Measurements from ENCODE around the gene DAP.

DAP gene

DNA sequence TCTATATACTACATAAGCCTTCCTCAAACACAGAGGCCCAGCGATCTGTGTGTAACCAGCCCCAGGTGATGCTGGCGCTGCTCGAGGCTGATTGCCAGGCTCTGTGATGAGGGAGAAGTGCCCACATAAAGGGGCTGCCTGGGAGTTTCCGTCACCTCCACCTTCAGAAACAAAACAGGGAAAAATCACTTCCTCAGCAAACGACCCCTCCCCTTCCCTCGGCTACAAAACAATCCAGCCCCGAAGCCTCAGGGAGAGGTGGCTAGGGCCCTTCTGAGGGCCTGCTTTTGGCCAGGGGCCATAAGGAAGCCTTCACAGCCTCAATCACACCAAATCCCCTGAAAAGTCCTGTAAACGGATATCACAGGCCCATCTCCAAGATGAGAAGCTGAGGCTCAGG lies 51.1 kb downstream of the DAP start:
- no peak for DNase-seq (ENCODE audit: low spot score)

DNA sequence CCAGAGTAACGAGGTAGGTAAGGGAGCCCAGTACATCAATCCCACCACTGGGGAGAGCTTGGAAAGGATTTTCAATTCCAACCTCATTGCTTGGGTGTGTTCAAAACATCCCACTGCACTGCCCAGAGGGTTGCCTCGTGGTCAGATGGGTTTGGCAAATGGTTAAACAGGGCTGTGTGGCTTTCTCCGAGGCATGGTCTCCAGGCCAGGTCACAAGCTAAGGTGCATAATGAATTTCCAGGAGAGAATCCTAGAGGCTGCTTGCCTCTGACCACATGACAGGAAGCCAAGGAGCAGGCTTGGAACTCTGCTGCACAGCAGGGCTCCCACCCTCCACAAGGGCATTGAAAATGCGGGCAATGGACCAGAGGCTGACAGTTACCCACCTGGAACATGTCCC lies 51.6 kb downstream of the DAP start:
- no peak for DNase-seq (ENCODE audit: low spot score)

DNA sequence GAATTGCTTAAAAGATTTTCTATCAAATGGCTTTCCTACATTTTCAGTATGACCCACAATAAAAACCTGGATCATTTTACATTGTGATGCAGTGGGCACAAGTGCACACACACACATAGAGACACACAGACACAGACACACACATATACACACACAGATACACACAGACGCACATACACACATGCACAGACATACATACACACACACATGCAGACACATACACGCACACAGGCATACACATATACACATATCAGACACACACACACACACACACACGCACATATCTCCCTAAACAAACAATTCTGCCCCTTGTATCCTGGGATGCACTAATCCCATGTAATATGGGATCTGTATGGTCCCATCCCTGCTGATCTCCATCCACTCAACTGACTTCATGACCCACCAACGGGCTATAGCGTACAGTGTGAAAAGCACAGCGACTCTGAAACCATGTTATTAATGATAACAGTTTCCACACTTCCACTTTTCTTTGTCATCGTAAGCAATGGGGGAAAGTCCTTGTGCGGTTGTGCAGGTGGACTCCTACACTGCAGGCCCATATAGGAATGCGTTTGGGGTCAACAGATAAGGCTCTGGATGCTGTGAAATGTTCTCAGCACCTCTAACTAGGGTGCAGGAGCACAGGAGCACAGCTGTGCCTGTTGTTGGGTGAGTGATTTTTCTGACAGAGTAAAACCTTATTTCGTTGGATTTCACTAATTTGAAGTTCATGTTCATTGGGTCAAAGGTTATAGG lies 52.7 kb downstream of the DAP start:
- no peak for DNase-seq (ENCODE audit: low spot score)

DNA sequence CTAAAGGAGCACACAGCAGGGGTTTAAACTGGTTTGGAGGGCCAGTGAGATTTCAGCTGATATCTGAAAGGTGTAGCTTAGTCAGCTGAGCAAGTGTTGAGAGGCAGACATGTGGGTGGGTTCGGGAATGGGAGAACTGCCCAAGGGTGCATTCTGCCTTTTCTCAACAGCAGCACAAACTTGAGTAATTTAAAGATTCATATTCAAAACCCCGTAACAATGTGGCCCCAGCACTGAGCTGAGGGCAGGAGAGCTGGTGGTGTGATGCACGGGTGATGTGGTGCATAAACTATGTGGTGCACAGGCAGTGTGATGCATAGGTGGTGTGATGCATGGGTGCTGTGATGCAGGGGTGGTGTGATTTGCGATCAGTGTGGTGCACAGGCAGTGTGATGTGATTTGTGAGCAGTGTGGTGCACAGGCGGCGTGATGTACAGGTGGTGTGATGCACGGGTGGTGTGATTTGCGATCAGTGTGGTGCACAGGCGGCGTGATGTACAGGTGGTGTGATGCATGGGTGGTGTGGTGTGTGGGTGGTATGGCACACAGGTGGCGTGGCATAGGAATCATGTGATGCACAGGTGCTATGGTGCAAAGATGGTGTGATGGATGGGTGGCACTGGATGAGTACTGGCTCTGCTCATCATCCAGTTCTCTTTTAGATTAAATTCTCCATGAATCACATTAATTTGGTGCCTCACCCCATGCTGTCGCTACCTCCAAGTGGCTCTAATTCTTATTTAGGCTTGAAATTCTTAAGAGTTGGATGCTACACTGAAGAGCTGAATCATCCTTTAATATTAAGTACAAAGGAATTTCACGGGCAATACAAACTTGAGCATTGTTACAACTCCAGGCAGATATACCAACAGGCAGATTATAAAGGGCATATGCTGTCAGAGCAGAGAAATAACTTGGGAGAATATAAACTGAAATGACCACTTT lies 53.6 kb downstream of the DAP start:
- DNase-seq (ENCODE audit: low spot score) = peak; percentile 50

DNA sequence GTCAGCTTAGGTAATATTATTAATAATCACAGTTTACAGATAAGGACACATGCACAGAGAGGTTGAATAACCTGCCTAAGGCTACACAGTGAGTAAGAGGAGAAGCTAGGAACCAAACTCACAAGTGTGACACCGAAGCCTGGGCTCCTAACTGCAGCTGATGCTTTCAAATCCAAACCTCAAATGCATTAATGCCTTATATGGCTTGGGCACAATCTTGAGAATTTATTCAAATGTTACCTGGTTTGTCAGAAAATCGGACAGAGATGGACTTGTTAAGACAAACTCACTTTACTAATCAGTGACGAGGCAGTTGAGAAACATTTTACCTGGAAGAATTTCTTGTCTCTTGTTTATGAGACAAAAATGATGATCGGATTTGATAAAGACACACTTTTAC lies 54.7 kb downstream of the DAP start:
- no peak for DNase-seq (ENCODE audit: low spot score)

DNA sequence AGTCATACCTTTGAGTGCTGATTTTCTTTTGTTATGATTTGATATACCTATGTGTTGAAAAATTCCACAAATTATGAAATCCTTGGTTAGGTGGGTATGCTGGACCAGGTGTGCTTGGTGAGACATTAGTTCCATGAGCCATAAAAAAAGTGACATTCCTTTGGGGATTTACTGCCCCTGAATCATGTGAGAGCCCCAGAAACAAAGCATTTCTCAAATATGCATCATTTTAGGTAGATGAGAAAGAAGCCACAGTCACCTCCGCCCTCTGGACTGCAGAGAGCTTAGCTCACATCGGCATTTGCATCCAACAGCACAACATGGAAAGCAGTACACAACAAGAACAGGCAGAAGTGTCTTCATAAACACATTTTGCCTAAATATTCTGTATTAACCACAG lies 55.3 kb downstream of the DAP start:
- no peak for DNase-seq (ENCODE audit: low spot score)

DNA sequence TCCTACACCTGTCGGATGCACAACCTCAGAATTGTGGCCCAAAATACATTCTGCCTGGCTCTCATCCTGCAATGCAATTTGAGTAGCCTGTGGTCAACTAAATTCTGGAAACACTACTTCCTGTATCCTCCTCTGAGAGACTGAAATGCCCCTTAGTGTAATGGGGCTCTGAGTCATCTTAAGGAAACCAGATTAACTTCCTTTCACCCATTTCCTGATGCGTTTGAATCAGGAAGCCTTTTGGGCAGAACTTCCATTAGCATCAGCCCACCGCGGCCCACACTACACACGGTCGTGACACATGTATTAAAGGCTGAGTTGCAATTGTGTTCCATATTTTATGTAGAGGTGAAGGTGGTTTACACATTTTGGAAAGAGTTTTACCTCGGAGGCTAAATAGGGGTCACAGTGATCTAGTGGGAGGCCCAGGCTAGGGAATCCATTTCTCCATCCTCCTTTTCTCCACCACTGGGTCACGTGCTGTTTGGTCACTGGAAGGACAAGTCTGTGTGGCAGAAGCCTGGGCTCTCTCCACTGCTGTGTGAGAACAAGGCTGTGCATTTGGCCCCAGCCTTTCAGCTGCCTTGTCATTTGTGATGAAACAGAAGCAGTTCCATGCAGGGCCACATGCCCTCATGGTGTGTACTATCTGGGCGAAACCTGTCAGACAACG lies 55.9 kb downstream of the DAP start:
- DNase-seq (ENCODE audit: low spot score) = peak; percentile 64

DNA sequence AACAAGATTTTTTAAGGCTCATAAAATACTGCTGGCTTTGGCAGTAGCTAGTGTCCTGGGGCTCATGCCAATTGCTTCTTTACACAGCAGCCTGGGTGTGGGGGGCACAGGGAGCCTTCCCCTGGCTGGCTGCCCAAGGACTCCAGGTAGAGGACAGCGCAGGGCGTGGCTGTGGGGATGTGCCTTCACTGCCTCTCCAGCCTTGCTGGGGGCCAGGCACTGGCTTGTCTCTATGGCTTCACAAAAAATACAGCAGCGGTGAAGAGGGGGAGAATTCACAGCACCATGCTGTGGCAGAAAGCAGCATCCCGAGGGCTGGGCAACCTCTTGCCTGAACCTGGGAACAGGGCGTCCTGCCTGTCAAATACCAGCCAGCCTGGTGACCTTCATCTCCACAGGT lies 57.4 kb downstream of the DAP start:
- DNase-seq (ENCODE audit: low spot score) = no peak

DNA sequence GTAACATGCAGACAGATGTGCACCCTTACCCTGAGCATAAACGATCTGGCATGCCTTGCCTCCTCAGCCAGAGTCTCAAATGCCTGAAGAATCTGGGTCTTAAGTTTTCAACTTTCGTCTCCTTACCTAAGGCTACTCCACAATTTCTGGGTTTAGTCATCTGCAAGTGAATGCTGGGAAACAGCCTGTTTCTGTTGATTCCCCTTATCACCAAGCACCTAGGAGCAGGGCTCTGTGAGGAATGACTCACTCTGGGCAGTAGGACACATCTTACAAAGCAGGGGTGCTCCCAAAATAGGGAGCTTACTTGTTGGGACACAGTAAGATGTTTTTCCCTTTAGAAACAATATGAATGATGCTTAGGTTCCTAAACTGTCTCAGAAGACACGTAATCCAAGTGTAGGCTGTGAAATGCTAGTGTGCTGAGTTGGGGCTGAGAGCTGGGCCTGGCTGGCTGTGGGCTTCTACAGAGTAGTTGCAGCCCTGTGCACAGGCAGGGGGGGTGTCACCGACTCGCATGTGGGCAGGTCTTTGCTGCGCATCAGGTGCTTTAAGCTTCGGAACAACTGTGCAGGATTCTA lies 58.0 kb downstream of the DAP start:
- DNase-seq (ENCODE audit: low spot score) = no peak

DNA sequence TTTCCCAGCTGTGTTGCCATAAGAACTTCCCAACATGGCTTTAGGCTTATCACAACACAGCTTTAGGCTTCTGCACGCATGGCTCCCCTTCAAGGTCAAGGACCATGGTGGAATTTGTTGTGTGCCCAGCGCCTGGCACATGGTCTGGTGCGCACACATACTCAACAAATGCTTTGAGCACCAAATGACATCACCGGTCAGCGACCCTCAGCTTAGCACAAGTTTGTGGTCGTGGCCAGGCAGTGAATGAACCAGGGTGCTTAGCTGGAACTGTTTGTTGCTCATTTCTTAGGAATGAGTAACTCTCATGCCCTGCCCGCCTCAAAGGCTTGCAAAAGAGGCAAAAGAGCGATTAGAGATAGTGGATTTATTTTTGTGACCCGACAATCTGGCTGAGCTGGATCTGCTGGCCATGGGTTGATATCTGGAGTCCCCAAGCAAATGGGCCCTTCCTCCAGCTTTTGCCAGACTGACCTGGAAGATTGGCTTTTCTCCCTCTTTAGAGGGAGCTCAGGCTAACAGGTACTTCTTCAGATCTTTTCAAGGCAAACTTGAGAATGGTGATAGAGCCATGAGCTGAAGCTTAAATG lies 58.9 kb downstream of the DAP start:
- DNase-seq (ENCODE audit: low spot score) = peak; percentile 73

DNA sequence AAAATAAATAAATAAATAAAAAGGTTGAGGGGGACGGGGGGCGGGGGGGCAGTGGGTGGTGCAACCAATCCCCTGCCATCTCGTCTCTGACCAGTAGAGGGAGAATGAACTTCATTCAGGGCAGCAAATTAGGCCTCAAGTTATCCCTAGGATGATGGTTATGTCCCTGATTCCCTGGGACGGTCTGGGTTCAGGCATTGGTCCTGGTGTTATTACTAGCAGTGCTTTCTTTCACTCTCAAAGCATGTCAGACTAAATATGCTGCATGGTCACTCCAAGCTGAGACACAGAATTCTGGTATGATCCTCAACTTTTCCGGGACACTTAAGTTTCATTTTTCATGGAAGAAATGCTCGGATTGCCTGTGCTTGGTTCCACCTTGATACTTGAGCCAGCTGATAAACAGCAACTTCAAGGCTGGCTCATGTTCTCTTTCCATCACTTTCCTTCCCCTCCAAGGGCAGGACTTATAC lies 59.4 kb downstream of the DAP start:
- DNase-seq (ENCODE audit: low spot score) = peak; percentile 64

DNA sequence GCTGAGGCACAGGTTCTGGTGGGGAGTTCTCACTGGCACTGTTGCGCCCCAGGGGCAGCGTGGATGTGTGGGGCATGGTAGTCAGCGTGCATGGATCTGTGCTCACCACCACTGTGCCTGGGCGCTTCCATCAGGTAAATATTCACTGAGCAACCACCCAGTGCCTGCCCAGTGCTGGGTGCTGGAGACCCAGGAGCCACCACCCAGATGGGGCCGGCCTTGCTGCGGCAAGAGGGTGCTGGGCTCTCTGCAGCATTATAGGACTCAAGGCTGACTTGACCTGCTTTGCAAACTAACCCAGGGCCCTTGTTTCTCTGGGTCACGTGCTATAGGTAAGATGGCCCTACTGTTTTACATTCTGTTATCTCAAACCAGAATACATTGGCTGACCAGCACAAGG lies 60.5 kb downstream of the DAP start:
- no peak for DNase-seq (ENCODE audit: low spot score)

DNA sequence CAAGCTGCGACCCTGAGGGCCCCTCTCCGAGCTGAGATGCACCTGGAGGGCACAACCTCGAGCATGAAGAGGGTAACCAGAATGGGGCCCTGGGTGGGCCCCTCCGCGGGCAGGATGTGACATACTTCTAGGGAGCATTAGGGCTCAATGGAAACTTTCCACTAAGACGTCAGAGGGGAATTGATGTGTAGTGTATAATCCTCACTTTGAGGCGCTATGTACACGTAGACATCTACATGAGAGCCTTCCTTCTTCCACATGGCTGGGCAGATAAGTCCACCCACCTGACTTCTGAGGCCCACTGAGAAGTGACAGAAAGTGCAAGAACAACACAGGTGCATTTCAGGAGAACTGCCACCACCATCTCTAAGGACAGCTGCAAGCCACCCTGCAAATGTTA lies 61.0 kb downstream of the DAP start:
- DNase-seq (ENCODE audit: low spot score) = no peak

DNA sequence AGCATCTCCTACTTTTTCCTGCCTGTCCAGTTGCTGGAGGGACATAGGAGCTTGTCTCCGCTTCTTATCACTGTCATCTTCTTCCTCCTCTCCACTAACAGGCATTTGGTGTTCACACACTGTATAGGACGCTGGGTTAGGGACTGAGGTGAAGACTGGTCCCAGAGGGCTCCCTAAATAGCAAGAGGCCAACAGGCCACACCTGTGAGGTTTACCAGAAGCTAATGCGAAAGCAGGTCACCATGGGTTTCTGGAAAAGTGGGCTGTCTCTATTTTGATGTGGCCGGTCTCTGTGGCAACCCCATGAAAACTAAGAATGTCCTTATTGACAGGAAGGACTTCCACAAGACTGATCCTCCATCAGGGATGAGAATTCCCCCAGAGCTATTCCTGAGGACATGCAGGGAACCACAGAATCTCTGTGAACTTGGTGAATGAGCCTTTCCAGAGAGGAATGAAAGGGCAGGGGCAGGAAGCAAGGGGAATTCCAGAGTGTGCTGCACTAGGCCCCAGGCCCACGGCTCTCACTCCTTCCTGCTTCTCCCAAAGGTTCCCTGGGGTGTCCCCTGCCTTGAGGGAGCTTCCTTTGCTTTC lies 61.7 kb downstream of the DAP start:
- DNase-seq (ENCODE audit: low spot score) = no peak

DNA sequence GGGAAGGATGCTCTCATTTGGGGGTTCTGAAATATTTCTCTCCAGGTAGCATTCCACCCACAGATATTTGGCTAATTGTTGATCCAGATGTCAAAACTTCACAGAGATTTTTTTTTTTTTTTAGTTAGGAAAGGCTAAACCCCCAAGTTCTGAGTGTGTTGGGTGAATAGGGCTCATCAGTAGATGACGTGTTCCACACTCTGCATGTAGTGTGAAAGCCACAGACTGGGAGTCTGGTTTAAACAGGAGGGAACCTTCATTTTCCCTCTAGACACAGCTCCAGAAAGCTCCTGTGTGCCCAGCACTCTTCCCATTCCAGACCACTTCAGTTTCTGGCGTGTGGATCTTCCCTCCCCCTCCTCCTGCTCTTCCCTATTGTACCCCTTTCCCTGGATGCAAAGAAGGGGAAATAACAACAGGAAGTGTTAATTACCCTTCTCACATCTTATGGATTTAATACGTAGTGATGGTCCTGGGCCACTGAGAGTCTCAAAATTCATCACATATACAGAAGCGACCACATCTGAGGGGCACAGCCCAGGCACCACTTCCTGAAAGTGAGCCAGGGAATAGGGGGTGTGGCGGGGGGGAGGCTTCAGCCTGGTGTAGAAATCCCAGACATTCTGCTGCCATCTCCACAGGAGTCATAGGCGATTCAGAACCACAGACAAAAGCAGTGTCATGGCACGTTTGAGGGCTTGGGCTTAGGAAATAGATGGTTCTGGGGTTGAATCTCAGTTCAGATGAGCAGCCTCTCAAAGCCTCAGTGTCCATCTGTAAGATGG lies 65.1 kb downstream of the DAP start:
- DNase-seq (ENCODE audit: low spot score) = peak; percentile 52

DNA sequence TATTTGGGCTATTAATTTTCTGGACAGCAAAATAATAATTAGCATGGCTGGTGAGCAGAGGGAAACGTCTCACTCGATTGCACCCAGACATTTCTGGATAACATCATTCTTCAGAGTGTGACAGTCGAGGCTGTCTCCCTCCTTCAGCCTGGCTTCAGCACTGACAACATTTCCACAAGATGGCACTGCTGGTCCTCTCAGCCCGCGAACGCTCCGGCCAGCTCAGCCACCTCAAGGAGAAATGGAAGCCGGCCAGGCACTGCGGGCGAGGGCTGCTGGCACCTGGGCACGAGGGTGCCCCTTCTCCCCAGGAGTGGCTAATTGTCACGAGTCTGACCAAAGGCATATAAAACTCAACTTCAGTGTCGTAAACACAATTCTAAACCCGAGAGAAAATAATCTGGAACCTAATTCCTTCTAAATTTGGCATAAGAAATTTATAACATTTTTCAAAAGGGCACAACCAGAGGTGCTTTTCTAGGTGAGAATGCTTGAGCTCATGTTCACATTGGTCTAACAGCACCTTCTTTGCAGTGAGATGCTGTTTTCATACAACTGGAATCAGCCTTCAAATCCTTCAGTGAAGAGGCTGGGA lies 65.9 kb downstream of the DAP start:
- DNase-seq (ENCODE audit: low spot score) = peak; percentile 88

DNA sequence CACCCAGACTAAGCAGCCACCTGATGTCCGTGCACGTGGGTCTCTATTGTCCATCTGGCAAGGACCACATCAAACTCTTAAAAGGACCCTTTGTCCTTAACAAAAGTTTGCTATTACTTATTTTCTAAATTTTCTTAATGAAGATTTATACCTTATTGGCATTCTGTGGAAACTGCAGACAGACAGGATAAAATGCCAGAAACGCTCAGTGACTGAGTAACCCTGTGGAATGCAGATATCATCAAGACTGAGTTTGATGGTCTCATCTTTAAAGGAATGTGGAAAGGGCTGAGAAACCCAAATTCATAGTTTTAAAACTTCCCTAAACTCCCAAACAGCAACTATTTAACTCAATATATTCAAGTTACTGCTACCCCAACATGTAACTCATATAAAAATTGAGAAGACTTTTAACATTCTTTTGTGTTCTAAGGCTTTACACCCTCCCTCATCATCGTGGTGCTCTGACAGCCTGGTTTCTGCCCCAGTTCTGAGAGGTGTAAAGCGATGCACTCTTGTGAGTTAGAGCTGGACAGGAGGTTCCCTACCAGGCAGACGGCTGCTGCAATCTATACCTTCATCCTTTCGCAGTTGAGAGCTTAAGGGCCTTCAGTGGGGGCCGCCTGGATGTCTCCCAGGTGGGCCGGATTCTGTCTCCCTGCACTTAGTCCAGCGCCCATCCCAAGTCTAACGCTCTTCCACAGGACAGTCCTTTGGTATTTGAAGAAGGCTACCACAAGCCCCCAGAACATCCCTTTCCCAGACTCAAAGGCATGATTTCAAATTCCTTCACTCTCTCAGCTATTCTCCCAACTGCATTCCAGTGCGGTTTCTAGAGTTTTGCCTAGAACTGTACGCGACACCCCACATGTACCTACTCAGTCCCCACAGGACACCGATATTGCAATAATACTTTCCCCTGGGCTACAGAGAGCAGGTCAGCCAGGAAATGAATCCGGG lies 68.9 kb downstream of the DAP start:
- DNase-seq (ENCODE audit: low spot score) = peak; percentile 87

DNA sequence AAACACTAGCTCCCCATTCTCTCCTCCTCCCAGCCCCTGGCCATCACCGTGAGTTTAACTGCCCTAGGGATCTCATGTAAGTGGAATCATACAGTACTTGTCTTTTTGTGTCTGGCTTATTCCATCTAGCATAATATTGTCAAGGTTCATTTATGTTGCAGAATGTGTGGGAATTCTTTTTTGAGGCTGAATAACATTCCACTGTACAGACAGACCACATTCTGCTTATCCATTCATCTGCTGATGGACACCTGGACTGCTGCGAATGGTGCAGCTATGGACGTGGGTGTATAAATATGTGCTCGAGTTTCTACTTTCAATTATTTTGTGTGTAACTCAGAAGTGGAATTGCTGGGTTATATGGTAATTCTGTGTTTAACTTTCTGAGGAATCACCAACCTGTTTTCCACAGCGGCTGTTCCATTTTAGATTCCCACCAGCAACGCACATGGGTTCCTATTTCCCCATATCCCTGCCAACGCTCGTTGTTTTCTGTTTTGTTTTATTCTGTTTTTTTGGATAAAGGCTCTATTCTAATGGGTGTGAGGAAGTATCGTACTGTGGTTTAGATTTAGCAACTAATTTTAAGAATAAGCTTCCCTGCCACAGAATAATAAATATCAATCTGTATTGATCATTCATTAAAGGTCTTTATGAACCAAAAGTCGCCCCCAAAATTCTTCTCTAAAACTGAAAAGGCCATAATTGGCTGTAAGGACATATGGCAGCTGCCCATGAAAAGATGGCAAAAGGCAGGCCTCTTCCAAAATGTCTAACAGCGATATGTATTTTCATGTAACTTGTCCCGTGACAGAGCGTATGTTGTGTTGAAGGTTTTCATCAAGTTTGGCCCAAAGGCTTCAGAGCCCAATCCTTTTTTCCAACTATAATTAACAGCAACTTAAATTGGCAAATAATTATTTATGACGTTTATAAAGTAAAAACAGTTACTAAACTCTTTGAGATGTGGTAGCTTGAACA lies 70.3 kb downstream of the DAP start:
- no peak for DNase-seq (ENCODE audit: low spot score)
